Measurements from ENCODE around the gene TLN1. TPM values are rescaled to one million over a fixed set of nuclear protein-coding genes. Genes with fewer than 3 reads are reported as not detected.
A peak's percentile ranks its signal among the peaks of the same experiment; 100 is the strongest.

The TLN1 gene
- total RNA-seq, 2 experiments from 2014 or later = 98.8 to 177 TPM

GRCh38 chr9:35656831-35657545, 75.0 kb downstream of the TLN1 start:
- H3K9me3 ChIP-seq (ENCODE audit: low read length) = no peaks in the 10 kb centered on the region
- H4K20me1 ChIP-seq (ENCODE audit: insufficient read depth, low read length) = 0 out of 2 replicates have a peak, but pooled peaks cover 5% of the 10 kb centered on the region
- intact Hi-C loops (cut with micrococcal nuclease; ENCODE audit: unreplicated experiment) = loop anchor here (2.0 to 5.0 kb wide), 2 partner anchors 158 to 170 kb away; partner anchors contain the start of genes FAM221B, HINT2 and TMEM8B
- H3K79me2 ChIP-seq (ENCODE audit: insufficient read depth, low read depth, low read length) = peaks cover 14% of the 10 kb centered on the region; the same call in 1 of the 2 replicates
- H3K9me2 ChIP-seq (ENCODE audit: insufficient read depth, low read length) = no peaks in the 10 kb centered on the region
- H3K4me1 ChIP-seq (ENCODE audit: insufficient read depth, low read length, poor library complexity, severe bottlenecking) = peaks cover 64% of the 10 kb centered on the region
- peak overlapping the region; percentile 81 for H3K4me3 ChIP-seq (ENCODE audit: low read depth, low read length, poor library complexity, severe bottlenecking)
- TF ChIP-seq CTCF (conservative IDR thresholded peaks at IDR 0.05; ENCODE audit: low read length) (no peak), EZH2phosphoT487 (IDR thresholded peaks at IDR 0.05; ENCODE audit: borderline replicate concordance, low read depth, low read length) (no peak)
- peak overlapping the region; percentile 62; the same call in 1 of the 2 replicates for H2AFZ ChIP-seq (ENCODE audit: low read length)
- DNase-seq (ENCODE audit: low spot score) = no peak
- peaks cover 21% of the 10 kb centered on the region for H3K36me3 ChIP-seq (ENCODE audit: insufficient read depth, low read length)
- no TSS peak for BruUV-seq (replicated peaks)
- peak overlapping the region; percentile 84 for H3K27ac ChIP-seq (ENCODE audit: low read depth, low read length, poor library complexity, severe bottlenecking)
- POLR2A ChIA-PET = interaction anchor here (1.1 to 3.9 kb wide), 6 partner anchors 9 to 91 kb away, joined by 3 to 47 read pairs (median 5); no protein-coding TSS in a partner anchor
- H3K4me2 ChIP-seq (ENCODE audit: low read length) = peak overlapping the region; percentile 96
- CTCF ChIA-PET (ENCODE audit: unreplicated experiment) = interaction anchor here (0.9 to 2.0 kb wide), 4 partner anchors 10 to 57 kb away, joined by 3 to 15 read pairs (median 4); no protein-coding TSS in a partner anchor

GRCh38 chr9:35656348-35656747, 75.6 kb downstream of the TLN1 start:
- H2AFZ ChIP-seq (ENCODE audit: low read length) = no peak overlapping the region
- intact Hi-C loops (cut with micrococcal nuclease; ENCODE audit: unreplicated experiment) = loop anchor here (2.0 to 5.0 kb wide), 2 partner anchors 158 to 171 kb away; partner anchors contain the start of genes FAM221B, HINT2 and TMEM8B
- no peak overlapping the region for H3K4me2 ChIP-seq (ENCODE audit: low read length)
- H3K27ac ChIP-seq (ENCODE audit: low read depth, low read length, poor library complexity, severe bottlenecking) = no peak overlapping the region
- H3K9me2 ChIP-seq (ENCODE audit: insufficient read depth, low read length) = no peaks in the 10 kb centered on the region
- no peak overlapping the region for H3K4me3 ChIP-seq (ENCODE audit: low read depth, low read length, poor library complexity, severe bottlenecking)
- H3K9me3 ChIP-seq (ENCODE audit: low read length) = no peaks in the 10 kb centered on the region
- H4K20me1 ChIP-seq (ENCODE audit: insufficient read depth, low read length) = 0 out of 2 replicates have a peak, but pooled peaks cover 5% of the 10 kb centered on the region
- peaks cover 64% of the 10 kb centered on the region for H3K4me1 ChIP-seq (ENCODE audit: insufficient read depth, low read length, poor library complexity, severe bottlenecking)
- no peak for DNase-seq (ENCODE audit: low spot score)
- ChIA-PET CTCF (ENCODE audit: unreplicated experiment) (interaction anchor here (1.9 to 2.0 kb wide), 2 partner anchors 9 to 53 kb away, joined by 4 to 15 read pairs; no protein-coding TSS in a partner anchor), POLR2A (interaction anchor here (0.9 to 3.9 kb wide), 7 partner anchors 9 to 92 kb away, joined by 3 to 47 read pairs (median 5); no protein-coding TSS in a partner anchor)
- no TSS peak for BruUV-seq (replicated peaks)
- TF ChIP-seq EZH2phosphoT487 (IDR thresholded peaks at IDR 0.05; ENCODE audit: borderline replicate concordance, low read depth, low read length) (no peak), CTCF (conservative IDR thresholded peaks at IDR 0.05; ENCODE audit: low read length) (no peak)
- peaks cover 15% of the 10 kb centered on the region for H3K36me3 ChIP-seq (ENCODE audit: insufficient read depth, low read length)
- peaks cover 18% of the 10 kb centered on the region; the same call in 1 of the 2 replicates for H3K79me2 ChIP-seq (ENCODE audit: insufficient read depth, low read depth, low read length)

Measured in OCI-LY7 (cell line).